Astrocyte of the spinal cord (primary cell): ENCODE data around the gene AQP9.
A peak's percentile ranks its signal among the peaks of the same experiment; 100 is the strongest.

Experiments
- DNase-seq: peaks from one replicate; pipeline ENCODE4 v3.0.0; 2011; ENCODE audit warnings: low read depth, low spot score
- H3K4me3 ChIP-seq: 2 replicates; pipeline ENCODE4 v1.5.1; 2011; ENCODE audit warnings: low read depth, mild to moderate bottlenecking, low read length, moderate library complexity
- in situ Hi-C: cut with HindIII; loops from 2 replicates; pipeline ENCODE4 v1.10.0; 2017; ENCODE audit warnings: low sequenced_read_pairs
- TF ChIP-seq, protein P1 (sequence below): IDR thresholded peaks from 2 replicates; pipeline ENCODE4 v1.5.1; 2012; ENCODE audit warnings: low read depth, mild to moderate bottlenecking, low read length, inconsistent platforms

Gene AQP9

DNA sequence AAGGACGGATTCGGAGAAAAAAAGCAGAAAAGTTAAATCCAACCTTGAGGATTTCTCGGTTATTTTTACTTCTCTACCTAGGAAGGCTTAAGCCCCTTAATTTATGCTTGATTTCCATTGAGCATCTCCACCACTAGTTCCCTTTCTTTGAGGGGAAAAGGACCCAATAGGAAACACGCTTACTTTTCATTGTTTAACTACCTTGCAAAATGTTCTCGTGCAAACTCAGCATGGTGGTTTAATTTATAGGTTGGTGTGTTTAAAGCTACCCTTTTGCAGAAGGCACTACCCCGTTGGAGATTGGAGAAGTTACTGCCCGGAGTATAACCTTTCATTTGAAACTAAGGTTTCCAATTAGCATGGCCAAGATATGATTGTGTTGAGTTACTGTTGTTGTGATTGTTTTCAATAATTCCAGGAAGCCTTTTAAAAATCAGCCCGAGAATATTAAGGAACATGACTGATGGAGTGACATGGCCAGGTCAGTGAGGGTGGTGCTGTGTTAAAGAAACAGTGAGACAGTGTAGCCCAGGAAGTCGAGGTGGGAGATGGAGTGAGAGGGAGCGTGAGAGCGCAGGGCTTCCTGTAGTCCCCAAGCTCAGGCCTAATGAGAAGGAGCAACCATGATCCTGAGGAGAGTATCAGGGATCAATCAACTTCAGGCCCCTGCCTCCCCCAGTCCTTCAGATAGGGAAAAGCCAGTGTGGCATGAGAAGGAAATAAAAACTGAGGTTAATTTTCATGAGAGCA, 76.6 kb downstream of the AQP9 start:
- in situ Hi-C loops = no loop called here
- TF ChIP-seq, protein P1, sequence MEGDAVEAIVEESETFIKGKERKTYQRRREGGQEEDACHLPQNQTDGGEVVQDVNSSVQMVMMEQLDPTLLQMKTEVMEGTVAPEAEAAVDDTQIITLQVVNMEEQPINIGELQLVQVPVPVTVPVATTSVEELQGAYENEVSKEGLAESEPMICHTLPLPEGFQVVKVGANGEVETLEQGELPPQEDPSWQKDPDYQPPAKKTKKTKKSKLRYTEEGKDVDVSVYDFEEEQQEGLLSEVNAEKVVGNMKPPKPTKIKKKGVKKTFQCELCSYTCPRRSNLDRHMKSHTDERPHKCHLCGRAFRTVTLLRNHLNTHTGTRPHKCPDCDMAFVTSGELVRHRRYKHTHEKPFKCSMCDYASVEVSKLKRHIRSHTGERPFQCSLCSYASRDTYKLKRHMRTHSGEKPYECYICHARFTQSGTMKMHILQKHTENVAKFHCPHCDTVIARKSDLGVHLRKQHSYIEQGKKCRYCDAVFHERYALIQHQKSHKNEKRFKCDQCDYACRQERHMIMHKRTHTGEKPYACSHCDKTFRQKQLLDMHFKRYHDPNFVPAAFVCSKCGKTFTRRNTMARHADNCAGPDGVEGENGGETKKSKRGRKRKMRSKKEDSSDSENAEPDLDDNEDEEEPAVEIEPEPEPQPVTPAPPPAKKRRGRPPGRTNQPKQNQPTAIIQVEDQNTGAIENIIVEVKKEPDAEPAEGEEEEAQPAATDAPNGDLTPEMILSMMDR = no peak

DNA sequence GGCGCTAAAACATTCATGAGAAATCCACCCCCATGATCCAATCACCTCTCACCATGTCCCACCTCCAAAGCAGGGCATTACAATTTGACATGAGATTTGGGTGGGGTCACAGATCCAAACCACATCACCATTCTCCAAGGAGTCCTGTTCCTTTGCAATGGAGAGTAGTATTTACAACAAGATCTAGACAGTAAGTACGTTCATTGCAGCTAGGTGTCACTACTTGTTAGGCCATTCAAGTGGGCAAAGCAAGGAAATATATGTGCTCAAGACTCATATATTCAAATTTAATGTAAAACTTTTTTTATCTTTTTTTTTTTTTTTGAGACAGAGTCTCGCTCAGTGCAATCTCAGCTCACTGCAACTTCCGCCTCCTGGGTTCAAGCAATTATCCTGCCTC, 79.3 kb downstream of the AQP9 start:
- TF ChIP-seq, protein P1 = no peak
- H3K4me3 ChIP-seq = no peak overlapping the region
- in situ Hi-C loops = no loop called here
- DNase-seq = no peak

More for the DNA sequence above, 76.6 kb downstream of the AQP9 start:
- DNase-seq = no peak
- H3K4me3 ChIP-seq = no peak overlapping the region

DNA sequence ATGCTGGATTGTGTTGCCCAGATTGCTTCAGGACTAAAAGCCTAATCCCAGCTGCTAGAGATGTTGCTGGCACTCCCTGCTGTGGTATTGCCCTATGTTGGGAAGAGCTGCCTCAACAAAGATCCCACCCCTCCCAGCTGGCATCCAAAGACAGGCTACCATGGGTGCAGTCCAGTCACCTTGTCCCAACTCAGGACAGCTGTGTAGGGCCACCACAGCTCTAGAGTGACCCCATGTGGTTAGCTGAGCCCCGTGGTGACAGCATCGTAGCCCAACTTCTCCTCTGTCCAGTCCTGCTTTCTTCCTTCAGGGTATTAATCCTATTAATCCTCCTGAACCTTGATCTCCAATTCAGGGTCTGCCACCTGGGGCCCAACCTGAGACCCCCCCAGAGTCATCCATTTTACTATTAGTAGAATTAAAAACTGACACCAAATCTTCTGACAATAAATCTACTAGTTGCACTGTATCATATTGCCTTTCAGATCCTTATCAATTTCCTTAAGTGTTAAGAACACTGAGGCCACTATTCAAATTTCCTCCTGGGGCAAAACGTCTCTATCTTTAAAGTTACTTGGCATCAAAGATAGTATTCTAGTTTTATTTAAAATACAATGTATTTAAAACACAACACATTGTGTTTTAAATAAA, 83.5 kb downstream of the AQP9 start:
- no peak for DNase-seq
- in situ Hi-C loops = no loop called here
- H3K4me3 ChIP-seq = no peak overlapping the region
- TF ChIP-seq, protein P1 = peak; percentile 51

DNA sequence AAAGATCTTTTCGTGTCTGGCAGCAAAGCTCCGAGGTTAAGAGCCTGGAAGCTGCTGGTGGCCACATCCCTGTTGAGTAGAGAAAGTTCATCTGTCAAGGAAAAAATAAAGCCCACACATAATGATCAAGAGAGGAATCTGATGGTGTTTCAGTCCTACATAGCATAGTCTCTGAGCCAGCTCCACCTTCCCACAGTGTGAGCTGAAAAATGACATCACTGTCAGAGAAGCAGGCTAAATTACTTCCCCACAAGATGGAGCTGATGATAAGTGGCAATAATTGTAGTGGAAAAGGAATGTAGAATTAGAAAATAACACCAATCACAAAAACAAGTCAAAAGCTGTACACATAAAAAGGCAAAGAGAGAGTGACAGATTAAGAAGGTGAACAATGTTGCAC, 84.5 kb downstream of the AQP9 start:
- in situ Hi-C loops = no loop called here
- DNase-seq = no peak
- TF ChIP-seq, protein P1 = no peak
- H3K4me3 ChIP-seq = no peak overlapping the region

DNA sequence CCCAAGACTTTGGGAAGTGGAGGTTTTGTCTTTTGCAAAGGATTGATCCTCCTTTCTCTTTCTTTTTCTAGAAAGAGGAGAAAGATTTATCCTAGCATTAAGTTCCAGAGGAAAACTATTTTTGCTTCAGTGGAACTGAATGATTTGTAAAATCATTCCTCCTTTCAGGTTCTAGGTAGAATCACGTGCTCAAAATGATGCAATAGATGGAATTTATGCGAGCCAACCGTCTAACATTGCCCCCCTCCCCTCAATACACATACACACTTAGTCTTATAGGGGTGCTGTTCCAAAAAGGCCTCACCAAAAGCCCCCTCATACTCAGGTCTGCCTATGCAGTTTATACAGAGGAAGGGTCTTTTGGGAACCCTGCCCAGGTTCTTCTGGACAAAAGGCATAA, 85.3 kb downstream of the AQP9 start:
- H3K4me3 ChIP-seq = no peak overlapping the region
- in situ Hi-C loops = no loop called here
- no peak for DNase-seq
- TF ChIP-seq, protein P1 = no peak

- TF ChIP-seq, protein P1 = no peak
- peak; percentile 36 for DNase-seq
- in situ Hi-C loops = no loop called here
- H3K4me3 ChIP-seq = no peak overlapping the region
Measured at GRCh38 chr15:58224068-58224467, 85.9 kb downstream of the AQP9 start.
